Measurements from ENCODE around the gene CIDEA.

DNA sequence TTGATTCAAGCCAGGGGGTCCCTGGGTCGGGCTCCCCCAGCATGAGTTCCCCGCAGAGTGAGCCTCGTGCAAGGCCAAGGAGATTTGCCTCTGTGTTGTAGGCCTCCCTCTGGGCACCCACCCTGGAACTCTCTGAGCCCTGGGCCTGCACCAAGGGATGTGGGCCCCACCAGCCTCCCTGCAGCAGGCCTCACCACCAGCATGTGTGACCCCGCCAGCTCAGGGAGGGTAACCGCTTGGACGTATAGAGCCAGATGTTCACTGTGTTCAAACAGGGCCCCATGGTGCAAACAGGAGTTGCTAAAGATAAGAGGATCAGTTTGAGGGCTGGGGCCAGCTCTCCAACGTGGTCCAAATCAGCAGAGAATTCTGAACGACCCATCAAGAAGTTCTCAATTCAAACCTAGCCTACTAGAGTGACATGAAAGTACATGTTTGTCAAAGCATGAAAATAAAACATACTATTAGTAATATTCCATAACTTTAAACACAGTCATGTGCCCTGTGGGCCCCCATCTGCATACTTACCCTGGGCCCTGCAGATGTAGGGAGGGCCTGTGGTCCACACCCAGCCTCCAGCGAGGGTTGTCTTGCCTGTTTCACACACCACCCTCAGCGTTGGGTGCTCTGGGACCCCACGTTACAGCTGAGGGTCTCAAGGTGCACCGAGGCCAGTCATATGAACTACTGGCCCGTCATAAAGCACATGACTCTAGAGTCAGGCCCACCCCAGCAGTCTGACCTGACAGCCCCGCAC lies 48.4 kb downstream of the CIDEA start:
- TF ChIP-seq CTCF (IDR thresholded peaks at IDR 0.05) (no peak), POLR2A (IDR thresholded peaks at IDR 0.05) (no peak)

All from heart left ventricle (tissue), 13 donors.